Left ventricle myocardium inferior (tissue), 1 donor: ENCODE results near the gene DIABLO. TPM values are rescaled to one million over a fixed set of nuclear protein-coding genes. Genes with fewer than 3 reads are reported as not detected.
"Not testable (repeated sequence)": the region's sequence is repeated elsewhere in the genome, so short reads cannot be mapped to it uniquely, and the experiment has no call there.

Experiments used
- DNase-seq: peaks from one replicate; pipeline ENCODE4 v3.0.0-alpha.2; 2020
- H3K27ac ChIP-seq: fragments of 200-600 bp; replicated peaks from 2 replicates; pipeline ENCODE4 v1.8.0; 2021
- H3K27me3 ChIP-seq: fragments of 200-600 bp; 2 replicates; pipeline ENCODE4 v1.8.0; 2021; ENCODE audit warnings: low read depth
- H3K36me3 ChIP-seq: fragments of 200-600 bp; 2 replicates; pipeline ENCODE4 v1.8.0; 2021
- H3K4me1 ChIP-seq: fragments of 200-600 bp; 2 replicates; pipeline ENCODE4 v1.8.0; 2021
- H3K4me3 ChIP-seq: fragments of 200-600 bp; 2 replicates; pipeline ENCODE4 v1.8.0; 2021; ENCODE audit warnings: mild to moderate bottlenecking, moderate library complexity
- H3K9me3 ChIP-seq: fragments of 200-600 bp; replicated peaks from 2 replicates; pipeline ENCODE4 v1.8.0; 2021
- CTCF ChIP-seq: fragments of 200-600 bp; IDR thresholded peaks from 2 replicates; pipeline ENCODE4 v1.8.0; 2021; ENCODE audit warnings: antibody characterized with exemption, mild to moderate bottlenecking, borderline replicate concordance
- intact Hi-C: fragments of 100-400 bp; cut with micrococcal nuclease; formaldehyde crosslinking; loops from one replicate; pipeline ENCODE4 v1.11.0; 2022
- total RNA-seq: library from RNA; stranded (reverse); fragmentation: NEBNext Ultra II Directional; extraction: Animal tissue kit (Norgen Biotek cat#: 25700); gene quantifications from one replicate; pipeline ENCODE4 v1.2.1, GENCODE V29; 2021
- donor health status: DM: no; HTN: yes; CAD: no; lungs with severe emphysema.

Gene DIABLO
- total RNA-seq, 1 donor from 2014 or later, result 29.7 TPM

- Histone ChIP-seq H3K4me1 (peaks cover 20% of the 10 kb centered on the region), H3K27ac (no peak within 1 kb of the TSS), H3K36me3 (peaks cover 21% of the 10 kb centered on the region), H3K9me3 (no peaks in the 10 kb centered on the region), H3K27me3 (peaks cover 69% of the 10 kb centered on the region), H3K4me3 (peak within 1 kb of the TSS; percentile 76)
- intact Hi-C loops, result no loop called here
- DNase-seq, result peak; percentile 51
- no peak for TF ChIP-seq CTCF
Observed at GRCh38 chr12:122203301-122204166, 22.3 kb downstream of the DIABLO start, which contains the start of gene B3GNT4. B3GNT4 (plus strand) TSS chr12:122203709; CDS start chr12:122204619, 910 bp downstream.

GRCh38 chr12:122202811-122203210, 23.0 kb downstream of the DIABLO start:
- intact Hi-C loops, H3K27ac ChIP-seq, H3K9me3 ChIP-seq, DNase-seq: not testable (repeated sequence)
- Histone ChIP-seq H3K4me3 (peak overlapping the region; percentile 76), H3K36me3 (peaks cover 14% of the 10 kb centered on the region), H3K4me1 (peaks cover 20% of the 10 kb centered on the region), H3K27me3 (peaks cover 77% of the 10 kb centered on the region)

GRCh38 chr12:122202017-122202416, 23.8 kb downstream of the DIABLO start:
- Histone ChIP-seq H3K27me3 (peaks cover 79% of the 10 kb centered on the region), H3K9me3 (no peaks in the 10 kb centered on the region), H3K27ac (no peak overlapping the region), H3K4me3 (no peak overlapping the region), H3K4me1 (peaks cover 20% of the 10 kb centered on the region), H3K36me3 (peaks cover 6% of the 10 kb centered on the region)
- intact Hi-C loops, result no loop called here
- no peak for TF ChIP-seq CTCF
- DNase-seq, result no peak

GRCh38 chr12:122201381-122201780, 24.5 kb downstream of the DIABLO start:
- intact Hi-C loops, result no loop called here
- Histone ChIP-seq H3K27me3 (peaks cover 79% of the 10 kb centered on the region), H3K4me1 (peaks cover 20% of the 10 kb centered on the region), H3K27ac (no peak overlapping the region), H3K36me3 (no peaks in the 10 kb centered on the region), H3K9me3 (no peaks in the 10 kb centered on the region), H3K4me3 (no peak overlapping the region)
- no peak for DNase-seq
- no peak for TF ChIP-seq CTCF

GRCh38 chr12:122200541-122201175, 25.2 kb downstream of the DIABLO start:
- Histone ChIP-seq H3K27me3 (peaks cover 79% of the 10 kb centered on the region), H3K27ac (no peak overlapping the region), H3K9me3 (peaks cover 2% of the 10 kb centered on the region), H3K4me3 (no peak overlapping the region), H3K36me3 (no peaks in the 10 kb centered on the region), H3K4me1 (peaks cover 20% of the 10 kb centered on the region)
- TF ChIP-seq CTCF, result no peak
- DNase-seq, result no peak
- intact Hi-C loops, result no loop called here
